ENCODE results near the gene ZWILCH.

- TF ChIP-seq POLR2A (IDR thresholded peaks at IDR 0.05; ENCODE audit: low read depth, low read length) = no peak
- TF ChIP-seq POLR2AphosphoS5 (IDR thresholded peaks at IDR 0.05; ENCODE audit: low read depth, low read length) = no peak
- TF ChIP-seq TAF1 (IDR thresholded peaks at IDR 0.05; ENCODE audit: low read depth, low read length) = no peak
Observed at GRCh38 chr15:66477011-66477410, 28.1 kb upstream of the ZWILCH start.
